Left kidney (tissue), 2 donors: ENCODE measurements around the gene GNAQ. TPM values are rescaled to one million over a fixed set of nuclear protein-coding genes. Genes with fewer than 3 reads are reported as not detected.
A peak's percentile ranks its signal among the peaks of the same experiment; 100 is the strongest.
"Not testable (repeated sequence)": the region's sequence is repeated elsewhere in the genome, so short reads cannot be mapped to it uniquely, and the experiment has no call there.

Source experiments
- DNase-seq: peaks from one replicate; pipeline ENCODE4 v3.0.0-alpha.2; 2013
- polyA plus RNA-seq: library from polyadenylated mRNA; unstranded; fragments of 120-200 nt; gene quantifications from one replicate; pipeline ENCODE4 v1.2.1, GENCODE V29; 2013; ENCODE audit not compliant: insufficient read length

The GNAQ gene
- polyA plus RNA-seq, 1 donor, result 66.5 TPM

DNA sequence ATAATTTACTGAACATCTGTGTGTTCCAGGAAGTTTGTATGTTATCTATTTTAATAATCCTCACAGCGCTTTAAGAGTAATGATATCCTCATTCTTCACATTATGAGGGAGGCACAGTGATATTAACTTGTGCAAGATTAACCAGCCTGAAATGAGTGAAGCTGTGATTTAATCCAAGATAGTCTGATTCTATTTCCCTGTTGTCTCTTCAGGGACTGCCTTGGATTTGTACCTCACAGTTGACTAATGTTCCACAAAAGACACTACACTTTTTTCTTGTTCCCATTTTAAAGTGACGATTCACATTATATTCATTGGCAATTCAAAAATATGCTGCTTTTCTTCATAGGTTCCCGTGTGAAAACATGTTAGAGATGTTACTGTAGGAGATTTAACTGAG lies 258.2 kb downstream of the GNAQ start:
- no peak for DNase-seq

DNA sequence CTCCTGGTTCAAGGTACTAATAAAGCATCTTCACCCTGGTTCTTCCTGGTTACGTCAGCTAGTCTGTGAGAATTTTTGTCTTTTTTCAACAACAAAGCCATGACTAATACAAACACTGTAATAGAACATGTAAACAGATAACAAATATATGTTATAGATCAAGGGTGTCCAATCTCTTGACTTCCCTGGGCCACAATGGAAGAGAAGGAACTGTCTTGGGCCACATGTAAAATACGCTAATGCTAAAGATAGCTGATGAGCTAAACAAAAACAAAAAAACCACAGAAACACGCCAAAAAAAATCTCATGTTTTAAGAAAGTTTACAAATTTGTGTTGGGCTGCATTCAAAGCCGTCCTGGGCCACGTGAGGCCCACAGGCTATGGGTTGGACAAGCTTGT lies 259.0 kb downstream of the GNAQ start:
- DNase-seq, result no peak

DNA sequence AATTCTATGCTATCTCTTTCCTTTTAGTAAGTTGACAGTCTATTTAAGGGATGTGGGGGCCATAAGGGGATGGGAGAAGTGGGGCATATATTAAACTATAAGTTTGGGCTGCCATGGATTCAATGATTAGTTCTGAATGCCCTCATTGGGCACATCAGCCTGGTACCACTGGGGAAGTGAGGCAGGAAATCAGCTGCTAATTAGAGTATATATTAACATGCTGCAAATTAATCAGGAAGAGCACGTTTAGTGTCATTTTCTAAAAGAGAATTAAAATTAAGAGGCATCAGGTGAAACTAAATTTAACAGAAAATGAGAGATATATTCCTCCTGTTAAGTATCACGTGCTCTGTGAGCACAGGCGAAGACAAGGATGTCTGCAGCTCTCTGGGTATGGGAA lies 260.4 kb downstream of the GNAQ start:
- no peak for DNase-seq

DNA sequence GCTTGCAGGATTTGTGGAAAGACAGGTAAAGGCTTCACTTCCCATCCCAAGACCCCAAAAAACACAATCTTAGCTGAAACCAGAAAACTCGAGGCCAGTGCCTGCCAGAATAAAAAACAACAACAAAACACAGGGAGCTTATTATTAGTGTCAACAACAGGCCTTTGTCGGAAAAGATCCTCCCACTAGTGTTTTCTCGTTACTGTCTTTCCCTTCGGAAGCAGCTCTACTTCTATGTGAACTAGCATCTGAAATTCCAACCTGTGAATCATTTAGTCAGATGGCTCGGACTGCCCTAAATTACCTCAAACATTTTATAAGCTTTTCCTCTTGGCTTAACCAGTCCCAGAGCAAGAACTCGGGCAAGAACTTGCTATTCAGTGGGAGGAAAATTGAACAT lies 261.3 kb downstream of the GNAQ start:
- DNase-seq, result no peak

DNA sequence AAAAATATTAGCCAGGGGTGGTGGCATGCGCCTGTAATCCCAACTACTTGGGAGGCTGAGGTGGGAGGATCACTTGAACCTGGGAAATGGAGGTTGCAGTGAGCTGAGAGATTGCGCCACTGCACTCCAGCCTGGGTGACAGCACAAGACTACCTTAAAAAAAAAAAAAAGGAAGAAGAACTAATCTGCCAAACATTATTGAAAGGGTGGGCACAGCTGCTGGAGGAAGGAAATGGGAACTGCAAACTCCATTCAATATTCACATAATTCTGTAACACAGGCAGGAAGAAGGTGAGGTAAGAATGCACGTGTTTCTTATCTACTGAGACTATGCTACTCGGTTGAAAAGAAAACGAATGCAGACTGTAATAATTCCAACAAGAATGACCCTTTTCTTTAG lies 262.4 kb downstream of the GNAQ start:
- no peak for DNase-seq

DNA sequence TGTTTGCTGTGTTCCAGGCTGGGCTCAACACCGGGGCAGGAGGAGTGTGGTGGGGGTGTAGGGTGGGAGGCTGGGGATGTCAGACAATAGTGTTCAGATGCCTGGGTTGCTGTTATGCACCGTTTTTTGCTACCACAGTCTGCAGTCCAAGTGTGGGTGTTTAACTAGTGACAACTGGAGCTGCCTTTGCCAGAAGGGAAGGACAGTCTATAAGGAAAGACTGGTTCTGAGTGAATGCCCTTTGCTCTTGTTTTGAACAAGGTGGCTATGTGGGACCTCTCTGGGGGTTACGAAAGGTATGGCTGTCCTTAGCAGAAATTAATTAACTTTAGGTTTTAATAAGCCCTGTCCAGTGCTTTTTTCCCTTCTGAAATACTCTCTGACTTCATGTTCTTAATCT lies 265.0 kb downstream of the GNAQ start:
- DNase-seq, result no peak

DNA sequence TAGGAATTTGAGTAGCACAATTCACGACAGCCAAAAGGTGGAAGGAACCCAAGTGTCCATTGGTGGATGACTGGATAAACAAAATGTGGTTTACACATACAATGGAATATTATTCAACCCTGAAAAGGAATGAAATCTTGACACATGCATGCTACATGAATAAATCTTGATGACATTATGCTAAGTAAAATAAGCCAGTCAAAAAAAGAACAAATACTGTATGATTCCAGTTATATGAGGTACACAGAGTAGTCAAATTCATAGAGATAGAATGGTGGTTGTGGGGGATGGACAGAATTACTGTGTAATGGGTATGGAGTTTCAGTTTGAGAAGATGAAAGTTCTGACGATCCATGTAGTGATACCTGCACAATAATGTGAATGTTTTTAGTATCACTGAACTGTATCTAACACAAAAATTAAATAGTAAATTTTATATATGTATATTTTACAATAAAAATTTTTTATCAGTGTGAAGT lies 265.8 kb downstream of the GNAQ start:
- no peak for DNase-seq

DNA sequence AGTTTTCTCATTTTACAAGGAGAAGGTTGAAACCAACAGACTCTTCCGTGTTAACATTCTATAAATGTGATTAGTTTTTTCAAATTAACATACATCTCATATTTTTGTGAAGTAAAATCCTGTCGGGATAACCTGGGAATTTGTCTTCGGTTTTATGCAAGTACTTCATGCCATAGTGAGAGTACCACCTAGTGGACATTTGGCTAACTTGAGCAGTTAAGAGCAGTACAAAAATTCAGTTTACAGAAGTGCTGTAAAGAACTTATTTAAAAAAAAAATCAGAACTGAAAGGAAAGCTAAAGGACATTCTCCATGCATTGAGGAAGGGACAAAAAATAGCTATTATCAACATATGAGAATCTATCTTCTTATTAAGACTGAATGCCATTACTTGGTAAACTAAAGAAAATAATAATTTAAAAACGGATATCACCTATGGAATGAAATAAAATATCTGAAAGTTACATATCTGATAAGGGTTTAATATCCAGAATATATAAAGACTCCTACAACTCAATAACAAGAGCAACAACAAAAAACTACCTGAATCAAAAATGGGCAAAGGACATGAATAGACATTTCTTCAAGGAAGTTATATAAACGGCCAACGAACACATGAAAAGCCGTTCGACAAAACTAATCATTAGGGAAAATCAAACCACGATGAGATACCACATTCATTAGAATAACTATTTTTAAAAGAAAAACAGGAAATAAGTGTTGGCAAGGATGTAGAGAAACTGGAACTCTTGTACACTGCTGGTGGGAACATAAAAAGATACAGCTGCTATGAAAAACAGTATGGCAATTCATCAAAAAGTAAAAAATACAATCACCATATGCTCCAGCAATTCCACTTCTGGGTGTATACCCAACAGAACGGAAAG lies 266.5 kb downstream of the GNAQ start:
- DNase-seq, result no peak

DNA sequence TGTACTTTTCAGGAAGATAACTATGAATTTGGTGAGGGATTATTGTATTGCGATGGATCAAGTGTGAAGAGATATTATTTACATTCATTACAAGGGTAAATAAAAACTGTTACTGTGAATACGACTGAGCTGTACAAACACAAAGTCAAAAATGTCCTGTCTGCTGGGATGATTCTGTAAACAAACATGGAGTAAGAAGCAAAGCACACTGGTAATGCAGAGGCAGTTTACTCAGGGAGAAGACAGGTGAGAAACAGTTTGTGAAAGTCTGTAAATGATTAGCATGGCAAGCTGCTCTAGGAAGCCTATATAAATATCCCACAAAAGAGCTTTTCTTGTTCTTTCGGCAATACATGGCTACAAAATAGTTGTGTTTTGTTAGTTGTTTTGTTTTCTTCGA lies 268.0 kb downstream of the GNAQ start:
- no peak for DNase-seq

DNA sequence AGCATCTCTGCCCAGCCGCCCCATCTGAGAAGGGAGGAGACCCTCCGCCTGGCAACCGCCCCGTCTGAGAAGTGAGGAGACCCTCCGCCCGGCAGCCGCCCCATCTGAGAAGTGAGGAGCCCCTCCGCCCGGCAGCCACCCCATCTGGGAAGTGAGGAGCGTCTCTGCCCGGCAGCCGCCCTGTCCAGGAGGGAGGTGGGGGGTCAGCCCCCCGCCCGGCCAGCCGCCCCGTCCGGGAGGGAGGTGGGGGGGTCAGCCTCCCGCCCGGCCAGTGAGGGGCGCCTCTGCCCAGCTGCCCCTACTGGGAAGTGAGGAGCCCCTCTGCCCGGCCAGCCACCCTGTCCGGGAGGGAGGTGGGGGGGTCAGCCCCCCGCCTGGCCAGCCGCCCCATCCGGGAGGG lies 270.7 kb downstream of the GNAQ start:
- not testable (repeated sequence) for DNase-seq

DNA sequence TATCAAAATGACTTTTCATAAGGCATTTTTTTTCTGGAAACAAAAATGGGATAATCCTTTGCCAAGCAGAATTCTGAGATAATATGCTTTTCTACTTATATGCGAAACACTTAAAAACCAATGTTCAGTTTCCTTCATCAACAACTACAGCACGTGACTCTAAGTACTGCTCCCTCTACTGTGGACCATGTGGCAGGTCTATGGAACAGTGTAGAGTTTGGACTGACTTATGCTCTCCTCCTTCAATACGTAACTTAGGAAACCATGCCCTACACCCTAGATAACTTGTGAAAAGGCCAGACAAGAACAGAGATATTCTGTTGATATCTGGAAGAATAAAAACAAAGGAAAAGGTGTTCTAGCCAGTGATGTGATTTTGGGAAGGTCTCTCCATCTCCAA lies 272.2 kb downstream of the GNAQ start:
- DNase-seq, result no peak

DNA sequence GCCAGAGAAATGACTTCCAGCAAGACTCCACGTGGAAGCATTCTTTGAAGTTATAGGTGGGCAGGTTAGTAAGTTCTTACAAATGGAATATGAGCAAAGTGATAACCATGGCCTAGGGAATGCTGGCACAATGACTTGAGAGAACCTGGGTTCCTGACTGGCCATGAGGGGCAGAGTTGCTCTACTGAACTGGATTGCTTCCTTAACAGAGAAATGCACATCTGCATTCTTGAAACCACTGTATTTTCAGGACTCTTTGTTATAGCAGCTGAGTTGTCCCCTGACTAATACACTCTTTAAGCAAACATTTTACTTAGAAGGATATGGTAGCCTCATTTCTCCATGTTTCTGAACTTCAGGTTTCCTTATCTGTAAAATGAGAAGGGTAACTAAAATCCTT lies 275.2 kb downstream of the GNAQ start:
- DNase-seq, result no peak

DNA sequence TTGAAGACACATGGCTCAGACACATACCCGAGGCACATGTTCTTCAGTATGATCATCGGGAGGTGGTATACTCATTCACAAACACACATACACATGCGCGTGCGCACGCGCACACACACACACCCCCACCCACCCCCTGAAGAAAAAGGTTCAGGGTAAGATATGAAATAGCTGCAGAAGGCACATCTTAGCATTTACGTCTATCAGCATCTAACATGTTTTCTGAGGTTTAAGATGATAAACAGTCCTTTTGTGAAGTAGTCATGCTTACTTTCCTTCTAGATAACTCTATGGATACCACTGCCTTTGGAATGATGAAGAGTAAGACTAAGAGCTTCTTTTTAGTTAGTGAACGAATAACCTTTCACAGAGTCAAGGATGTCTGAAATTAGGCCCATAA lies 278.4 kb downstream of the GNAQ start:
- no peak for DNase-seq

DNA sequence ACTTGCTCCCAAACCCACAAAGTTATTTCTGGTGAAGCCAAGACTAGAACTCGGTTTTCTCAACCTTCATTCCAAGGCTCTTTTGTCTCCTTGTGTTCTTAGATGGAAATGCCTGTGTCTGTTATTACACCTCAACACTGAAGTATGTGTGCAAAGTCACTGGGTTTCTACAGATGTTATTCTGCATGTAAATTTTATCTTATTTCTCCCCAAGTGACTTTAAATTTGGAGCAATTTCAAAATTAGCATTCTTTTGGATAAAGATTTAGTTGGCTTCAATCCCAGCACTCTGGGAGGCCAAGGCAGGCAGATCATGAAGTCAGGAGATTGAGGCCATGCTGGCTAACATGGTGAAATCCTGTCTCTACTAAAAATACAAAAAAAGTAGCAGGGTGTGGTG lies 279.1 kb downstream of the GNAQ start:
- no peak for DNase-seq

DNA sequence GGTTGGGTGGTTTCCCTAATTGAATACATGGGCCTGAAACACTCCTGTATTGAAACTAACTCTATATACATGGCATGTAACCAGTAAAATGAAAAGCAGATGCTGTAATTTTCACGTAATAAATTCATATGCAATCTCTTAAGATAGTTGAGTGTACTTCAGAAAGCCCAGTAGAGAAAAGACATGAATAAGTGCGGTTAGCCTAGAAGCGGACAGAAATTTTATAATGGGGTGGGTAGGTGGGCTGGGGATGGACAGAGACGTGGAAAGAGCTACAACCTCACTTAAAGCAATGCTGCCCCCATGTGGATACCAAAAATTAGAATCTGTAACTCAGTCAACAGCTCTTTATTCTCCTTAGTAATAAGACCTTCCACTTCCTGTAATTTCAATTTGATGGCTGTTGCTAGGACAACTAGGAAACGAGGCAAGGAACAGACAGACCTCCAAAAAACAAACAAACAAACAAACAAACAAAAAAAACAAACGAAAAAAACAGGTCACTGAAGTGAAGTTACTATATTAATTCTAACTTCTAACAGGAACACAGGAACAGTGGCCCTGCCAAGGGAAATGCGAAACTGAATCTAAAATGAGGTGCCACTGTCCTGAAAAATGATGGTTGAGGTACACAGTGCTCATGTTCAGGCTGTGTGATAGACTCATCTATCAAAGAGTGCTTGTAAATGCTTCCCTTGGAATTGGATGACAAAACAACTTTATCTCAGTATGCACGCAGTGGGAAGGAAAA lies 280.1 kb downstream of the GNAQ start:
- peak; percentile 79 for DNase-seq

DNA sequence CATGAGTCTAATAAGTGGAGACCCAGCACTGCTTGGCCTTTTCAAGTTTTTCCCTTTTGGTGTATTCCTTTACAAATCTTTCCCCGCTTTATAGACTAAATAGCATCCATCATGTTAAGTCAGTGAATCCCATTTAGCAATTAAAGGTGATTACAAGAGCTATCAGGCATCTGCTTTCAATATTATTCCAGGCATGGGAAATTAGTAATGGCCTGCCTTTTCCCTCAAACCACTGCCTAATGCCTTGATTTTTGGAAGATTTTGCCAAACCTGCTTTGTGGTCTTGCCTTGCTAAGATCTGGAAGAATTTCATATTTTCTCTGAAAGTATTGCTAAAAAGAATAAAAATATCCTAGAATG lies 280.6 kb downstream of the GNAQ start:
- no peak for DNase-seq

DNA sequence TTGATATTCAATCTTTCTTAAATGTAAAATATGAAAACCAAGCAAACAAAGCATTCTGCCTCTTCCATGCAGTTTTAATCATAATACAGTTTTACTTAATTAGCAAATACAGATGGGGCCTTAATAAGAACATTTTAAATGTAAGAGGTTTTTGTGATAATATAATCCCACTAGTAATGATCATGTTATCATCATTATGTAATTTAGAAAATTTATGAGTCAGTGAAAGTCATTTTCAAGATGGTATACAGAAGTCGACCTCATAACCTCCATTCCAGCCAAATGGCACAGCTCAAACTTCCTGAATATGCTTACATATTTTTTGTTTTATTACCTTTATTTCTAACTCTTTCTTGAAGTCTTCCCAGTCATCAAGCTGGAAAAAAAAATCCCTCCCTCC lies 281.3 kb downstream of the GNAQ start:
- DNase-seq, result no peak

DNA sequence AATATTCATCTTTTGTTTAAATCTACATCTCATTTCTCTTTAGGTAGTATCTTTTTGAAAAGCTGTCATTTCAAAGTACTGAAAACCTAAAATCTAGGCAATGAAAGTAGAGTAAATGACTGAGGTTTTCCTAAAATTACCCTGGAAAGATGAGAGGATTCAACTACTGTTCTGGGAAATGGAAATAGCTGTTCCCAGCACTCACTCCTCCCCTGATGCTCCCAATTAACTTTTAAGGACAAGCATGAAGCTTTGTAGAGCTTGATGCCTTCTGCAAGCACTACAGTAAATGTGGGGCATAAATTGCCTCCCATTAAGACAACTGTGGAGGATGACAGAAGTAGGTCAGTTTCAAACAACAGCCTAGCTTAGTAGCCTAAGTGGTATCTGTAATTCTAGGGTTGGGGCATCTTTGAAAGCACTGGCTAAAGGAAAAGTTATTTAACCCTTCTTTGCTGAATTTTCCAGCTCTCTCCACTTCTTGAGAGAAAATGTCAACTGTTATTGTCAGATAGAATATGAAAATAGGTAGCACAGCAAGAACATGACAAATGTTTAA lies 283.3 kb downstream of the GNAQ start:
- no peak for DNase-seq

DNA sequence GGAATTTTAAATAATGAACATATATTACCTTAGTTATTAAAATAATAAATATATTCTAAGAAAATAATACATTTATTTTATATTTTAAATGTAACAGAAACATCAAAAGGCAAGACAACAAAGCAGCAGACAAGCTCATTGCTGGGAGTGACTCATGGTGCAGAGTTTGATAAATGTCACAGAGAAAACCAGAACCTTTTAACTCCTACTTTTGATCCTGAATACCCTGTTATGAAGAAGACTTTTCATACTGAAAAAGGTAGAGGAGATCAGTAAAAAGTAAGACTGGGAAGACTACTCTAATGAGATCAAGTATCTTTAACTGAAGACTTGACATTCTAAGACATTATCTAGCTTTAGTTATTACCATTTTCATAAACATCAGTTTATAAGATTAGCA lies 284.4 kb downstream of the GNAQ start:
- no peak for DNase-seq

DNA sequence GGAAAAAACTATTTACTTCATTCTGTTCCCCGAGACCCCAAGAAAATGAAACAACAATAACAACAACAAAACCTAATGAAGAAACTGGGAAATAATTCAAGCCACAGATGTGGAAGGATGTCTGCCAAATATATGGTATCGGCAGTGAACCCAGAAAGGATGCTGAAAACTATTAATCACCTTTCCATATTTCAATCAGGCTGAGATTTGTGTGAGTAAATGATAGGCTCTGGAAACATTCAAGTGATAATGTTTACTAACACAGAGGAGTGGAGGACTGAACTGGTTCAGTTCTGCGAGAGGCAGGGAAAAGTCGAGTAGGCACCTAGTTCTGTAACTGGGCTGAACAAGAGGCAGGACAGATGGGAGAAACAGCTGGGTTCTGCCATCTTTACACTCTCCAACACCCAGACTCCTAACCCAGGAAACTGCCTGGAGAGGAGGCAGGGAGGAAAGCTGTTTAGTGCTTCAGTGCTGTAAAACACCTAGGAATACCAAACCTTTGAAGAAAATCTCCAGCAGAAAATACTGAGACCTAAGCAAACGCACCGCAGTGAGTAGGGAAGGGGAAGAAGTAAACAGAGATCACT lies 286.7 kb downstream of the GNAQ start:
- DNase-seq, result no peak

DNA sequence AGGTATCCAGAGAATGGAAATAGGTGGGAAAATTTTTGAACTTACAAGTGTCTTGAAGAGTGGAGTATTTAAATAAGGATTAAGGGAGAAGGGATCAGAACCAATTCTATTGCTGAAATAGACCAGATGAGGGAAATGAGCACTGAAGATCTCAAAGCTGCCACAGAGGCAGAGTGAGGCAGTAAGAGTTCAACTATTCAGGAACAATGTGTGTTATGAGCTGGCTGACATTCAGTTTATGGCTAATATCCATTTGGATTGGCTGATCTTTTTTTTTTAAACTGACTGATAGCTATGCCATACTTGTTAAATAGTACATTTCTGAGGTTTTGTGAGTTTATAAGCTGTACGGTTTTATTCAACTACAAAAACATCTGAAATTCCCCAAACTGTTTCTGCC lies 288.2 kb downstream of the GNAQ start:
- DNase-seq, result no peak

DNA sequence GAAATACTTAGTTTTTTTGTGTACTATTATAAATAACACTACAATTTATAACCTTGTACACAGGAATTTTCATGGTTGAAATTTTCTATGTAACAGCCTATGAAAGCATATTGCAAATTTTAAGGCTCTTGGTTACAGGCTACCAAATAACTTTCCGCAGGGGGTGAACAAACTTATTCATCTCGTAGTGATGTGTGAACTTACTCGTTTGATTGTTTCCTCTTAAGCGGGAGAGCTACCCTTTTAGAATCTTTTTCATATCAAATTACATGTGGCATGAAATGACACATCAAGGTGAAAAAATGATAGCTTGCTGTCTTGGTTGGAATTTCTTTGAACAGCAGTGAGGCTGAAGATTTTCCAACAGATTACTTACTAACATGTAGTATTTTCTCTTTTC lies 292.7 kb downstream of the GNAQ start:
- DNase-seq, result no peak

DNA sequence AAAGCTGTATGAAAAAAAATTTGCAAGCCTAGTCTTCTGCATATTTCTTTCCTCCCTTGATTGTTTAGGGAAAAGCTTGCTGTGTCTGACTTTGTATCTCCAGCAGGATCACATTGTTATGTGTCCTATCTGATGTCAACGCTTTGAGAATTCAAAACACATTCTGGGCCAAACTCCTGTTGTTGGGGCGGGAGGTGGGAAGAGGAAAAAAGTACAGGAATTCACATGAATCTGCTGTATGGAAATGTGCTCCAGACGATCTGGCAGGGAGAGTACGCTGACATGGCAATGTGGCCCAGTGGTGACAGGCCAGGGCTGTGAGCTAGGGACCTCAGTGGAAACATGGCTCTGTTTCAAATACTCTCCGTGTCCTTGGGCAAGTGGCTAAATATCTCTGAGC lies 296.1 kb downstream of the GNAQ start:
- DNase-seq, result no peak
